Fibroblast of villous mesenchyme (primary cell): ENCODE results near the gene FKBP14. TPM values are rescaled to one million over a fixed set of nuclear protein-coding genes. Genes with fewer than 3 reads are reported as not detected.

Experiments
- DNase-seq: peaks from one replicate; pipeline ENCODE4 v3.0.0-alpha.2; 2010; ENCODE audit warnings: low read depth
- H3K4me3 ChIP-seq: 2 replicates; pipeline ENCODE4 v1.5.1; 2011; ENCODE audit warnings: low read depth, mild to moderate bottlenecking, low read length
- total RNA-seq: library from RNA; depleted of rRNA; stranded (reverse); fragments of >200 nt; gene quantifications from 2 replicates; pipeline ENCODE4 v1.2.3, GENCODE V29; 2012
- TF ChIP-seq, protein P1 (sequence below): IDR thresholded peaks from 2 replicates; pipeline ENCODE4 v1.5.1; 2012; ENCODE audit warnings: low read depth, mild to moderate bottlenecking, low read length; ENCODE audit not compliant: insufficient read depth

The FKBP14 gene
- total RNA-seq, 1 donor = 66.9 TPM

- DNase-seq = no peak
- peak overlapping the region; percentile 81 for H3K4me3 ChIP-seq
- TF ChIP-seq, protein P1, sequence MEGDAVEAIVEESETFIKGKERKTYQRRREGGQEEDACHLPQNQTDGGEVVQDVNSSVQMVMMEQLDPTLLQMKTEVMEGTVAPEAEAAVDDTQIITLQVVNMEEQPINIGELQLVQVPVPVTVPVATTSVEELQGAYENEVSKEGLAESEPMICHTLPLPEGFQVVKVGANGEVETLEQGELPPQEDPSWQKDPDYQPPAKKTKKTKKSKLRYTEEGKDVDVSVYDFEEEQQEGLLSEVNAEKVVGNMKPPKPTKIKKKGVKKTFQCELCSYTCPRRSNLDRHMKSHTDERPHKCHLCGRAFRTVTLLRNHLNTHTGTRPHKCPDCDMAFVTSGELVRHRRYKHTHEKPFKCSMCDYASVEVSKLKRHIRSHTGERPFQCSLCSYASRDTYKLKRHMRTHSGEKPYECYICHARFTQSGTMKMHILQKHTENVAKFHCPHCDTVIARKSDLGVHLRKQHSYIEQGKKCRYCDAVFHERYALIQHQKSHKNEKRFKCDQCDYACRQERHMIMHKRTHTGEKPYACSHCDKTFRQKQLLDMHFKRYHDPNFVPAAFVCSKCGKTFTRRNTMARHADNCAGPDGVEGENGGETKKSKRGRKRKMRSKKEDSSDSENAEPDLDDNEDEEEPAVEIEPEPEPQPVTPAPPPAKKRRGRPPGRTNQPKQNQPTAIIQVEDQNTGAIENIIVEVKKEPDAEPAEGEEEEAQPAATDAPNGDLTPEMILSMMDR = no peak
Observed at GRCh38 chr7:30027740-30028215, 1.3 kb upstream of the FKBP14 start.

- no peak for DNase-seq
- TF ChIP-seq, protein P1 = no peak
- peak overlapping the region; percentile 81 for H3K4me3 ChIP-seq
Observed at GRCh38 chr7:30027065-30027456, 559 bp upstream of the FKBP14 start.

GRCh38 chr7:30023524-30023923 lies 3.0 kb downstream of the FKBP14 start:
- TF ChIP-seq, protein P1 = no peak
- no peak overlapping the region for H3K4me3 ChIP-seq
- DNase-seq = no peak

GRCh38 chr7:30022991-30023390 lies 3.5 kb downstream of the FKBP14 start:
- DNase-seq = no peak
- TF ChIP-seq, protein P1 = no peak
- no peak overlapping the region for H3K4me3 ChIP-seq

DNA sequence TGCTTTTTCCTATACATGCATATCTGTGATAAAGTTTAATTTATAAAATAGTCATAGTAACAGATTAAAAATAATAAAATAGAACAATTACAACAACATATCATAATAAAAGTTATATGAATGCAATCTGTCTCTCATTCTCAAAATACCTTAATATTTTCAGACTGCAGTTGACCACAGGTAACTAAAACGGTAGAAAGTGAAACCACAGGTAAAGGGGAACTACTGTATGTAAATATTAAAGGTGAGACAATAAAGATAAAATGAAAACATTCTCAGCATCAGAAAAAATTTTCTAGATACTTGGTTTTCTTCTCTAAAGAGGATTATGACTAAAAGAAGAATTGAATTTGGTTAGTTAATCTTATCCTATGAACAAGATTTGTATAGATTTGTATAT lies 6.0 kb downstream of the FKBP14 start:
- TF ChIP-seq, protein P1 = no peak
- DNase-seq = no peak

GRCh38 chr7:30019960-30020359 lies 6.5 kb downstream of the FKBP14 start:
- DNase-seq = no peak

More for the DNA sequence above, 6.0 kb downstream of the FKBP14 start:
- no peak overlapping the region for H3K4me3 ChIP-seq

DNA sequence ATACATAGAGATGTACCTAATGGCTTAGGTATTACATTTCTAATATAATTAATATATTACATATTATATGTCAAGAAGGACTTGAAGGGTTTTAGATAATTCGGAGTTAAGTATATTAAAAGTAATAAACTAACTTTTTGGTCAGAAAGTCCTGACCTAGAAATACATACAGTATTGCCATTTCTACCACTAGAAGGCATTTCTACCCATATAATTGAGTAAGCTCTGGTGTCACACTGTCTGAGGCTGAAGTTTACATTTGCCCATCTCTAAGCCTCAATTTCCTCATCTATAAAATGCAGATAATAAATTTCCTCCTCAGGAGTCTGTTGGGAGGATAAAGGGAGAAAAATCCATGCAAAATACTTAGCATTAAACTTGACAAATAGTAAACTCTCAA lies 7.1 kb downstream of the FKBP14 start:
- no peak for DNase-seq
- H3K4me3 ChIP-seq = no peak overlapping the region
- TF ChIP-seq, protein P1 = peak; percentile 10

More at GRCh38 chr7:30019960-30020359, 6.5 kb downstream of the FKBP14 start:
- no peak overlapping the region for H3K4me3 ChIP-seq
- TF ChIP-seq, protein P1 = no peak
